Natural killer cell treated with Interleukin-12 subunit alpha and Interleukin-12 subunit beta and Interleukin-15 and Interleukin-18, amount 100 ng/mL, for 72 hours (primary cell): Measurements from ENCODE around the gene RNU2-63P. TPM values are rescaled to one million over a fixed set of nuclear protein-coding genes. Genes with fewer than 3 reads are reported as not detected.
"Not testable (repeated sequence)": the region's sequence is repeated elsewhere in the genome, so short reads cannot be mapped to it uniquely, and the experiment has no call there.

Source experiments
- ATAC-seq, 2 donors: fragments of 150-1000 bp; cut with Tn5 transposase in 1 of 2; sonication (Bioruptor Pico), chemical (Tn5 transposase) in 1 of 2; 2 replicates each; pipeline ENCODE4 v1.10.0; 2021
- DNase-seq: peaks from one replicate; pipeline ENCODE4 v3.0.0; 2022; ENCODE audit warnings: low spot score
- H3K27ac Mint-ChIP-seq, 2 donors: 1 replicate in 1 of 2; 2 replicates in 1 of 2; pipeline ENCODE4 v1.8.0; 2022; ENCODE audit warnings: mixed read lengths in 2 of 2, mild to moderate bottlenecking in 1 of 2, moderate library complexity in 1 of 2
- H3K27me3 Mint-ChIP-seq, 2 donors: 1 replicate in 1 of 2; 2 replicates in 1 of 2; pipeline ENCODE4 v1.8.0; 2022; ENCODE audit warnings: mixed read lengths in 2 of 2
- H3K36me3 Mint-ChIP-seq: one replicate; pipeline ENCODE4 v1.8.0; 2022; ENCODE audit warnings: mixed read lengths
- H3K4me1 Mint-ChIP-seq, 2 donors: 1 replicate in 1 of 2; 2 replicates in 1 of 2; pipeline ENCODE4 v1.8.0; 2022; ENCODE audit warnings: low read depth in 2 of 2, mixed read lengths in 2 of 2, mild to moderate bottlenecking in 1 of 2
- H3K4me3 Mint-ChIP-seq: one replicate; pipeline ENCODE4 v1.8.0; 2022; ENCODE audit warnings: mixed read lengths
- H3K9me3 Mint-ChIP-seq: 2 replicates; pipeline ENCODE4 v1.8.0; 2022; ENCODE audit warnings: mixed read lengths
- total RNA-seq, 2 donors: library from RNA; stranded (reverse); gene quantifications; one replicate each; pipeline ENCODE4 v1.2.3, GENCODE V29; 2022

RNU2-63P gene
- total RNA-seq, 2 donors from 2014 or later, result 13.9 to 39.8 TPM

- H3K27me3 Mint-ChIP-seq, ATAC-seq, DNase-seq, H3K36me3 Mint-ChIP-seq, H3K9me3 Mint-ChIP-seq: not testable (repeated sequence)
- Mint-ChIP-seq H3K4me3 (peak overlapping the region; percentile 94), H3K4me1 (peaks cover 8 to 14% of the 10 kb centered on the region in 2 donors), H3K27ac (peak overlapping the region in 1 of 2 donors; percentile 48)
These were observed 1.9 kb upstream of the RNU2-63P start for GRCh38 chr2:88018077-88018805.

DNA sequence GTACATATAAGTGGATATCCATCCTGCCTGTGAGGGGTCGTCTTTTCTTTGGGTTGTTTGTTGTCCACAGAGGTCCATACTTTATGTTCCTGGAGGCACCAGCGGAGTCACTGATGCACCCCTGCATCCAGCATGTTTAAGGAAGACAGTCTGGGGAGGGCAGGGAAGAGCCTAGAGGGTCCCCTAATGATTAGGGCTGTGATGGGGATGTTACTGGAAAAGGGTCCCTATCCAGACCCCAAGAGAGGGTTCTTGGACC lies 1.4 kb upstream of the RNU2-63P start:
- H3K27me3 Mint-ChIP-seq, result not testable (repeated sequence)

DNA sequence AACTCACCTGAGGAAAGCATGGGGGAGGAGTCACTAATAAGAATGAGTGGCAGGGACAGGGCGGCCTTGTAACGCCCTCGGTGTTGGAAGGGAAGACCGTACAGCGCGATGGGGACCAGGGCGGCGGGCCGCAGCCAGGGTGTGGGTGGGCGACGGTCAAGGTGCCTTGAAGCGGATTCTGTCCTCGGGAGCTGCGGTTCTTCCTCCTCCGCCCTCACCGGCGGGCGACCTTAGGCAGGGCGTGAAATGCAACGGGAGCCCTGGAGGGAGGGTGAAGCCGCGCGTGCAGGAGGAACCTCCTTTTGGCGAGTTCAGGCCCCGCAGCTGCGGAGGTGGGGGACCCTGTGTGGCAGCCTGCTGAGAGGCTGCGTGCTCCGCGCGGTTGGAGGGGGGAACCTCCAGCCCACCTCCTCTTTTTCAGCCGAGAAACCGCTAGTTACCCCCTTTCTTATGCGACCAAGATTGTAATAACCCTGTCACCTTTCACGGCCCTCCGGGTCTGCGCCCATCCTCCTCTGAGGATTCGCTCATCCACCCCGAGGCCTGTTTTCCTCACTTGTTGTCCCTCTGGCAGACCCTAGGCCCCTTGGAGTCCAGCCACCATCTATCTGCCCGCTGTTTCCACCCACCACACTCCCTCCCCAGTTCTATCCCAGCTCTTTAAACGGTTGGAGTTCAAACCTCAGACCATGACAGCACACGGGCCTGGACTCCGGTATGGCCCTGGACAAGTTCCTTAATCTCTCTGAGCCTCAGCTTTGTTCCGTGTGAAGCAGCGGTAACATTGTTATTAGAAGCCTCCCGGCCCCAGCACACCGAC lies 823 bp upstream of the RNU2-63P start:
- Mint-ChIP-seq H3K27ac (peak overlapping the region; percentile 98 to 99), H3K27me3 (no peaks in the 10 kb centered on the region), H3K9me3 (no peaks in the 10 kb centered on the region), H3K4me3 (peak overlapping the region; percentile 94), H3K36me3 (no peaks in the 10 kb centered on the region), H3K4me1 (peaks cover 8 to 14% of the 10 kb centered on the region in 2 donors)
- DNase-seq, result peak; percentile 69
- ATAC-seq, result peak; percentile 57 to 66

More for the DNA sequence above, 1.4 kb upstream of the RNU2-63P start:
- Mint-ChIP-seq H3K4me1 (peaks cover 8 to 14% of the 10 kb centered on the region in 2 donors), H3K4me3 (peak overlapping the region; percentile 94), H3K27ac (peak overlapping the region; percentile 48 to 99)
- DNase-seq, H3K9me3 Mint-ChIP-seq, H3K36me3 Mint-ChIP-seq, ATAC-seq: not testable (repeated sequence)

GRCh38 chr2:88011011-88011410 lies 5.3 kb downstream of the RNU2-63P start:
- no peaks in the 10 kb centered on the region for H3K4me1 Mint-ChIP-seq
- no peaks in the 10 kb centered on the region for H3K36me3 Mint-ChIP-seq
- no peak overlapping the region for H3K4me3 Mint-ChIP-seq
- H3K27me3 Mint-ChIP-seq, result peaks cover 0 to 5% of the 10 kb centered on the region in 2 donors
- ATAC-seq, result no peak
- H3K27ac Mint-ChIP-seq, result no peak overlapping the region
- DNase-seq, result no peak
- no peaks in the 10 kb centered on the region for H3K9me3 Mint-ChIP-seq

DNA sequence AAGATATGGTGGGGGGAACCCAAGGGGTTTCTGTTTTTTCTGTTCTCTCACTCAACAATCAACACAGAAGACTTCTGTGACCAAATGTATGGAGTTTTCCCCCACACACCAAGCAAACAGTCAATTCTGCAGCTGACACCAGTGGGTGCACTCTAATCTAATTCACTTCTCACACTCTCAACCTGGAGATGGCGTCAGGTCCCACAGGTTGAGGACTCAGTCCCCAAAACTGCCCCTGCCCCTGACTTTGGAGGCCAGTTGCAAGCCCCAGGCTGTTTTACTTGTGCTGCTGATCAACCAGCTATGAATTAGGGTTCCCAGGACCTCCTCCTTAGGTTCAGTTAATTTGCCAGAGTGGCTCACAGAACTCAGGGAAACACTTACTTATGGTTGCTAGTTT lies 6.2 kb downstream of the RNU2-63P start:
- H3K36me3 Mint-ChIP-seq, result no peaks in the 10 kb centered on the region
- DNase-seq (no peak), ATAC-seq (no peak)
- no peak overlapping the region for H3K27ac Mint-ChIP-seq
- no peak overlapping the region for H3K4me3 Mint-ChIP-seq
- H3K9me3 Mint-ChIP-seq, result no peaks in the 10 kb centered on the region
- H3K27me3 Mint-ChIP-seq, result peaks cover 0 to 9% of the 10 kb centered on the region in 2 donors
- H3K4me1 Mint-ChIP-seq, result no peaks in the 10 kb centered on the region

GRCh38 chr2:88006912-88007439 lies 9.4 kb downstream of the RNU2-63P start:
- no peak for DNase-seq
- peaks cover 0 to 9% of the 10 kb centered on the region in 2 donors for H3K27me3 Mint-ChIP-seq
- H3K4me3 Mint-ChIP-seq, result no peak overlapping the region
- H3K9me3 Mint-ChIP-seq, result no peaks in the 10 kb centered on the region
- no peaks in the 10 kb centered on the region for H3K4me1 Mint-ChIP-seq
- no peaks in the 10 kb centered on the region for H3K36me3 Mint-ChIP-seq
- H3K27ac Mint-ChIP-seq, result no peak overlapping the region
- ATAC-seq, result no peak

DNA sequence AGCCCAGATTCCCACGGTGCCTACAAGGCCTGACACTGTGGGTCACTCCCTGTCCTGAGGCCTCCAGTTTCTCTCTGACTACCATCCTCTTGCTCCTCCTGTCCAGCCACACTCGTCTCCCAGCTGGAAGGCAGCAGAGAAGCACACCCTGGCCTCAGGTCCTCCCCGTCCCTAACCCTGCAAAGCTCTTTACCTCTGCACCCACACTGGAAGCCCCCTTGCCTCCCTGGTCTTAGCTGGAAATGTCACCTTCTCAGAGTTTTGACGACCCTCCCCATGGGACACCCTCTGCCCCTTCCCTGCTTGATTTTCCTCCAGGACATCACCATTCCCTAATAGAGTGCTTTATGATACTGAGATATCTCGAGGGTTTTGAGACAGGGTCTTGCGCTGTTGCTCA lies 10.6 kb downstream of the RNU2-63P start:
- ATAC-seq, result no peak
- no peak overlapping the region for H3K4me3 Mint-ChIP-seq

GRCh38 chr2:88003074-88003755 lies 13.1 kb downstream of the RNU2-63P start:
- Mint-ChIP-seq H3K36me3 (no peaks in the 10 kb centered on the region), H3K4me3 (no peak overlapping the region)
- ATAC-seq, result no peak

More for the DNA sequence above, 10.6 kb downstream of the RNU2-63P start:
- no peaks in the 10 kb centered on the region for H3K9me3 Mint-ChIP-seq
- DNase-seq, result peak; percentile 51
- no peaks in the 10 kb centered on the region for H3K4me1 Mint-ChIP-seq
- no peaks in the 10 kb centered on the region for H3K36me3 Mint-ChIP-seq
- H3K27ac Mint-ChIP-seq, result no peak overlapping the region
- H3K27me3 Mint-ChIP-seq, result peaks cover 0 to 9% of the 10 kb centered on the region in 2 donors

DNA sequence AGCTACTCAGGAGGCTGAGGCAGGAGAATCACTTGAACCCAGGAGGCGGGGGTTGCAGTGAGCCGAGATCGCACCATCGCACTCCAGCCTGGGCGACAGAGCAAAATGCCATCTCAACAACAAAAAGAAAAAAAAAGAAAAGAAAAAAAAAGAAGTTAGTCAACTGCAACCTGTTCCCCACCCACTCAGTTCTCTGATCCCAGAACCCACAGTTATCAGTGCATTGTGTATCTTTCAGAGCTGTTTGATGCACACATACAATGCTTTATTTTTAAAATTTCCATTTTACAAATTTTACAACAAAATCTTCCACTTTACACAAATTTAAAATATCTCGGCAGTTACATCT lies 14.0 kb downstream of the RNU2-63P start:
- no peak for DNase-seq
- Mint-ChIP-seq H3K4me1 (no peaks in the 10 kb centered on the region), H3K27me3 (peaks cover 0 to 4% of the 10 kb centered on the region in 2 donors), H3K36me3 (no peaks in the 10 kb centered on the region), H3K4me3 (no peak overlapping the region), H3K27ac (no peak overlapping the region), H3K9me3 (no peaks in the 10 kb centered on the region)
- no peak for ATAC-seq

More at GRCh38 chr2:88003074-88003755, 13.1 kb downstream of the RNU2-63P start:
- H3K27me3 Mint-ChIP-seq, result peaks cover 0 to 4% of the 10 kb centered on the region in 2 donors
- DNase-seq, result peak; percentile 50
- H3K27ac Mint-ChIP-seq, result no peak overlapping the region
- no peaks in the 10 kb centered on the region for H3K4me1 Mint-ChIP-seq
- H3K9me3 Mint-ChIP-seq, result no peaks in the 10 kb centered on the region

DNA sequence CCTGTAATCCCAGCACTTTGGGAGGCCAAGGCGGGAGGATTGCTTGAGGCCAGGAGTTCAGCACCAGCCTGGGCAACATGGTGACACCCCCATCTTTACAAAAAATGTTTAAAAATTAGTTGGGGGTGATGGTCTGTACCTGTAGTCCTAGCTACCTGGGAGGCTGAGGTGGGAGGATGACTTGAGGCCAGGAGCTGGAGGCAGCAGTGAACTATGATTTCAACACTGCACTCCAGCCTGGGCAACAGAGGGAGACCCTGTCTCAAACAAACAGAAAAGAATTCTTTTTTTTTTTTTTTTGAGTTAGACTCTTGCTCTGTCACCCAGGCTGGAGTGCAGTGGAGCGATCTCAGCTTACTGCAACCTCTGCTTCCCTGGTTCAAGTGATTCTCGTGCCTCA lies 15.9 kb downstream of the RNU2-63P start:
- H3K27me3 Mint-ChIP-seq, H3K4me1 Mint-ChIP-seq, H3K4me3 Mint-ChIP-seq, H3K27ac Mint-ChIP-seq, H3K36me3 Mint-ChIP-seq, H3K9me3 Mint-ChIP-seq, ATAC-seq: not testable (repeated sequence)
- peak; percentile 12 for DNase-seq

GRCh38 chr2:87996570-87996969 lies 19.8 kb downstream of the RNU2-63P start:
- H3K27me3 Mint-ChIP-seq, result peaks cover 0 to 2% of the 10 kb centered on the region in 2 donors
- no peak for ATAC-seq
- DNase-seq, result peak; percentile 12
- H3K9me3 Mint-ChIP-seq, result no peaks in the 10 kb centered on the region
- H3K27ac Mint-ChIP-seq, result no peak overlapping the region
- no peaks in the 10 kb centered on the region for H3K36me3 Mint-ChIP-seq
- no peaks in the 10 kb centered on the region for H3K4me1 Mint-ChIP-seq
- no peak overlapping the region for H3K4me3 Mint-ChIP-seq

DNA sequence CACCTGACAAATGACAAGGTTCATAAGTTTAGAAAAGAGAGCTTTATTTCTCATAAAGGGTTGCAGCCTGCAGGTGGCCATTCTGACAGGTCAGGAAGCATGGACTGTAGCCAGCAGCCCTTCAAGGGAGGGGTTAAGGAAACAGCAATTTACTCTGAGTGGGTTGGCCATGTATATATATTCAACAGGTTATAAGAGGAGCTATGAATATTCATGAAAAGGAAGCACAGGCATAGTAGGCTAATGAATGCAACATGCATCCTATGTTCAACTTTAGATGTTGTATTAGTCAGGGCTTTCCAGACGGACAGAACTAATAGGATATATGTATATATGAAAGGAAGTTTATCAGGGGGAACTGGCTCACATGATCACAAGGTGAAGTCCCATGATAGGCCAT lies 20.6 kb downstream of the RNU2-63P start:
- Mint-ChIP-seq H3K36me3 (no peaks in the 10 kb centered on the region), H3K9me3 (no peaks in the 10 kb centered on the region), H3K4me3 (no peak overlapping the region), H3K27ac (no peak overlapping the region), H3K27me3 (peaks cover 0 to 2% of the 10 kb centered on the region in 2 donors), H3K4me1 (no peaks in the 10 kb centered on the region)
- ATAC-seq (no peak), DNase-seq (no peak)

- H3K27ac Mint-ChIP-seq, H3K36me3 Mint-ChIP-seq, H3K4me1 Mint-ChIP-seq, H3K9me3 Mint-ChIP-seq, H3K4me3 Mint-ChIP-seq, H3K27me3 Mint-ChIP-seq, DNase-seq, ATAC-seq: not testable (repeated sequence)
These were observed 22.0 kb downstream of the RNU2-63P start for GRCh38 chr2:87994304-87994850.
